Measurements from ENCODE around the gene IL7R. TPM values are rescaled to one million over a fixed set of nuclear protein-coding genes. Genes with fewer than 3 reads are reported as not detected.

Gene IL7R, protein sequence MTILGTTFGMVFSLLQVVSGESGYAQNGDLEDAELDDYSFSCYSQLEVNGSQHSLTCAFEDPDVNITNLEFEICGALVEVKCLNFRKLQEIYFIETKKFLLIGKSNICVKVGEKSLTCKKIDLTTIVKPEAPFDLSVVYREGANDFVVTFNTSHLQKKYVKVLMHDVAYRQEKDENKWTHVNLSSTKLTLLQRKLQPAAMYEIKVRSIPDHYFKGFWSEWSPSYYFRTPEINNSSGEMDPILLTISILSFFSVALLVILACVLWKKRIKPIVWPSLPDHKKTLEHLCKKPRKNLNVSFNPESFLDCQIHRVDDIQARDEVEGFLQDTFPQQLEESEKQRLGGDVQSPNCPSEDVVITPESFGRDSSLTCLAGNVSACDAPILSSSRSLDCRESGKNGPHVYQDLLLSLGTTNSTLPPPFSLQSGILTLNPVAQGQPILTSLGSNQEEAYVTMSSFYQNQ
- 42.5 and 45.6 TPM in 2 replicates for total RNA-seq (2014; rRNA removed; shearing (Covaris generic))

DNA sequence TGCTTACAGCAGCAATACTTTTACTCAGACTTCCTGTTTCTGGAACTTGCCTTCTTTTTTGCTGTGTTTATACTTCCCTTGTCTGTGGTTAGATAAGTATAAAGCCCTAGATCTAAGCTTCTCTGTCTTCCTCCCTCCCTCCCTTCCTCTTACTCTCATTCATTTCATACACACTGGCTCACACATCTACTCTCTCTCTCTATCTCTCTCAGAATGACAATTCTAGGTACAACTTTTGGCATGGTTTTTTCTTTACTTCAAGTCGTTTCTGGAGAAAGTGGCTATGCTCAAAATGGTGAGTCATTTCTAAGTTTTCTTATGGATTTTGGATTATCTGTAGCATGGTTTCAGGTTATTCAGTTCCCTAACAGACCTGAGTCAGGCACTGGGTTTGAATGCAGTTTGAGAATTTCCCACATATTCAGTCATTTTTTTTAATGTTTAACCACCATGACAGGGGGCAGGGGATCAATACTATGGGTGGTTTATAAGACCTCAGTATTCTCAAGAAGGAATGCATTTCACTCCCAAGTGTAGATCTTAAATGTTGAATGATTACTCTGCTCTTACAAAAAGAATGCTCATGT is at the start of gene IL7R:
Gene IL7R, plus strand, starts transcription at position 127 of the 587 bp plus-strand sequence. Its CDS starts 87 bp downstream, at position 214.
- DNase-seq (ENCODE audit: low read depth): peak; percentile 63

DNA sequence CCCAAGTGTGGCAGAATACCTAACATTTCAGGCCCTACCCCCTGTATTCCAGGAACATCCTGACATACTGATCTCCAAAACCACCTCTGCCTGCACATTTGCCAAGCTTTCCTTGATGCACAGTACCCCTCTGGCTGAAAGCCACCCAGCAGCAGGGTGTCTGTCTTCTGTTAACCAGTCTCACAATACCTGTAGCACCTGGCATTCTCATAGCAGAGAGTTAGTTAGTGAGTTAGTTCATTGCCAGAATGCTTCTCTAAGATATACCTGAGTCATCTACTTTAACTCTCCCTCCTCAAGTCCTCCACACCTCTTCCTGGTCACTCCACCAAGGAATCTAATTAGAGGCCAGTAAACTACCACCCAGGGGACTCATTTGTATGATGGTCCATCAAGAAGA is 46.1 kb upstream of the IL7R start:
- no peak for DNase-seq (ENCODE audit: low read depth)

DNA sequence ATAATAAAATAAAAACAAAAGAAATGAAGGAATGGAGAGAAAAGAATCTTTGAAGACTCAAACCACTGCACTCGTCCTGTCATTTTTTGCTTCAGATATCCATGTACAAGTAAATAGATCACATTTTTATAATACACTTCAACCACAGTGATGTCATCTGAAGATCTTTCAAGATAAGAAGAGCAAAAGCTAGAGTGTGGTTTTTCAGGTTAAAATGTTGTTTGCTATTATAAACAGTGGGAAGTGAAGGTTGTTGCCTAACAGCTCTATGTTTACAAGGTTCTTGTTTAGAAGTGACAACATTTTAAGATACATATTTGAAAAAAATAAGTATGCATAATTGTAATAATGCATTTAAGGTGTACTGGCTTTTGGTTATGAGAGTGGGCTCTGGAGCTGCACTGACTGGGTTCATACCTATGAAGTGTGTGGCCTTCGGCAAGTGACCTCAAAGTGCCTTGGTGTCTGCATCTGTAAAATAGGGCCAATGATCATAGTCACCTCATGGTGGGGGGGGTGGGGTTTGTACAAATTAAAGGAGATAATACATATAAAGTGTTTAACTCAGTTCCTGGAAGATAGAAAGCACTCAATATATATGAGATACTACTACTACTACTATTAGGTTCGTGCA is 45.5 kb upstream of the IL7R start:
- no peak for DNase-seq (ENCODE audit: low read depth)

DNA sequence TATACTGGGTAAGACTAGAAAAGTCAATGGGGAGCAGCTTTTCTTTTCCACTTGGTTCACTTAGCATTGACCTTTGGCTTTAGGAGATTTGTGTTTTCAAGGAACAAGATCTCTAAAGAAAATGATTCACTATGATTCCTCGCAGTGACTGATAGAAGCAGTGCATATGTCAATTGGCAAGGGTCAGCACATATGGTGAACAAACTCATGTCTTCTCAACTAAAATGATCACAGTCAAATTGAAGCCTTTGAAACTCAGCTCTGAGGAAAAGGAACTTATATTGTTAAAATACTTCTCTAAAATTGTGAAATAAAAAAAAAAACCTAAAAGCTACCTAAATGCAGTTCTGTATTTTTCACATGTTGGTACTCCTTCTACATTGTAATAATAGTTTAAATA is 43.2 kb upstream of the IL7R start:
- DNase-seq (ENCODE audit: low read depth): no peak

DNA sequence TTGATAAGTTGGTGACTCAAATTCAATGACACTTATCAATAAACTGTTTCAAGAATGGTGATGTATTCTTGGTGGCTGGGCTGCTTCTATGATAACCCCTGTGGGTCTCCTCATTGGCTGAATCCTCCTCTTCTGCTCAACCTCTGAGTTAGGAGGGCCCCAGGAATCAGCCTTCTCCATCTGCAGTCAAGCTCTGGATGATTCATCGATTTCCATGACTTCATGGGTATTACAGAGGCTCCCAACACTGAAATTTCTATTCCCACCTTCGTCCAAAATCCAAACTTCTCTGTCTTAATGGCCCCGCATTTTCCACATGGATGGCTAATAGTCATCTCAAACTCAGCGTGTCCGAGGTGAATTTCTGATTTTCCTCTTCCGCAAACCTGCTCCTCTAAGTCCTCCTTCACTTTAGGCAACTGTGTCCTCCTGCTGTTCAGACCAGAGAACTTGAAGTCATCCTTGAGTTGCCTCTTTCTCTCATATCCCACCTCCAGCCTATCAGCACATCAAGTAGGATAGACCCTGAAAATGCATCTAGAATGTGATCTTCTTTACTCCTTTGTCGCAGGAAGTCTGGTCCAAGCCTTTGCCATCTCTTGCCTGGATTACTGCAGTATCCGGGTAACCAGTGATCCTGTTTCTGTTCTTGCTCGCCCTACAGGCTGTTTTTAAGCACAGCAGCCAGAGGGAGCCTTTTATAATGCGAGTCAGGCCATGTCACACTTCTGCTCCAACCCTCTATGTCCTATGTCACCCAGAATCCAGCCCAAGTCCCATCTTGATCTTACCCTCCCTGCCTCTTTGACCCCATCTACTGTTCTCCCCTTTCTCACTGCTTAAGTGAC is 41.4 kb upstream of the IL7R start:
- DNase-seq (ENCODE audit: low read depth): no peak

DNA sequence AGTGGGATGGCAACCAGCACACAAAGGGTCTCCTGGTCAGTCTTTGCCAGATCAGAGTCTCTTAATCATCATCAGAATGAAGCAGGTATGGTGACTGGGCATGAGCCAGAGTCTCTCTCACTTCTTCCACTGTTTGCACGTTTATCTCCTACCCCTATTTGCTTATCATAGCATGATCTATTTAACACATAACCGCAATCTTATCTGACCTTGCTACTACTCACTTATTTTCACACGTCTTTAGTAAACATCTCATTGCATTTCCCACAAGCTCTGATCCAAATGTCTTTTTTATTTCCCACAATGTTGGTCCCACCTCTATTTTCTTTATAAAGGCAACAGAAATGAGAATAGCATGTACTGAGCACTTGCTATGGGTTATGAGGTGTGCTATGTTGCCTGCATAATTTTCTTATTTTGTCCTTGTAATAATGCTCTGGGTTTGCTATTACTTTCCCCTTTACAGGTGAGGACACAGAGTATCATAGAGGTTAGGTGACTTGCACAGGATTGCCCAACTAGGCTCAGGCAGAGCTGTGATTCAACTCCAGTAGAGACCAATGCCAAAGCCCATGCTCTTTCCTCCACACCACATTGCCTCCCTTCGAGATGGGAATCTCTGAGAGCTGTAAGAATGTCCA is 39.7 kb upstream of the IL7R start:
- DNase-seq (ENCODE audit: low read depth): no peak

DNA sequence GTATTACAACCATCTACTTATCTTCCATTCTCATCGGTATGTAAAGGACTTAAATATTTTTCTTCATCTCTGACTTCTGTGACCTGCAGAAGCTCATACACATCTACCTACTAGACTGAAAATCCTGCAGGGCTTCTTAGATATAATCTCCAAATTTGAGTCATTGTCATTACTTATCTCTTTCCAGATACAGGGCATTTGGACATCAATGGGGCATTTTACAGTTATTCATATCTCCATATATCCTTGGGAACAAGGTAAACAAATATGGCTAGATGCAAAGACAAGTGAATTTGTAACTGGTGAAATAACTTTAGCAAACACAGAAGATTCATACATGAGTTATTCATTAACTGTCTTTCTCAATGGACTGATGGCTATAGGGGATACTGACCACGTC is 37.7 kb upstream of the IL7R start:
- no peak for DNase-seq (ENCODE audit: low read depth)

DNA sequence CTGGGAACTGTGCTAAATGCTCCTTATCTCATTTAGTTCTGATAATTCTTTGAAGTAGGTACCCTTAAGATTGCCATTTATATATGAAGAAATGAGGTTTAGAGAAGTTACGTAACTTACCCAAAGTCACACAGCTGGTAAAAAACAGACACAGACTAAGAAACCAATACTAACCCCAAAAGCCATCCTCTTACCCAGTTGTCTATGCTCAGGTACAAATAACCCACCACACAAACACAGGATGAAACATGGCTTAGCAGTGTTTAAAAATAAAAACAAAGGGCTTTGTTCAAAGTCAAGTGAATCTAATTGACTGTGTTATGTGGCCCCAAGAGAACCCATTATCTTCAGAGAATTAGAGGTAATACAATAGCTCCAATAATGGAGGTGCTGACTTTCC is 37.0 kb upstream of the IL7R start:
- no peak for DNase-seq (ENCODE audit: low read depth)

DNA sequence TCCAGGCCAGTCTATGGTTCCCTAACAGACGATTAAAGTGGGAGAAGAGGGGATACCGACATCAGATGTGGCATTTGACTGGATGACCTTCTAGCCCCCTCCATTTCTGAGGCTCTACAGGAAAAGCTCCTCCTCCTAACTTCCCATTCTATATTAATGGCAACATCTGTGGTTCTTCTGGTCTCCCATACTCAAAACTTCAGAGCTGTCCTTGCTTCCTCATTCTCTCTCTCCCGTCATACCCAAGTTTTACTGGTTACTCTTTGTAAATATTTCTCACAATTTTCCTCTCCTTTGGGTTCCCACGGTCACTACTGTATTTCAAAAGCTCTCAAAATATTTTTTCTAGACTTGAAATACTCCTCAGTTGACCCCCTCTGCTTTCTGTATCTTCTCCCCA is 36.0 kb upstream of the IL7R start:
- DNase-seq (ENCODE audit: low read depth): no peak

DNA sequence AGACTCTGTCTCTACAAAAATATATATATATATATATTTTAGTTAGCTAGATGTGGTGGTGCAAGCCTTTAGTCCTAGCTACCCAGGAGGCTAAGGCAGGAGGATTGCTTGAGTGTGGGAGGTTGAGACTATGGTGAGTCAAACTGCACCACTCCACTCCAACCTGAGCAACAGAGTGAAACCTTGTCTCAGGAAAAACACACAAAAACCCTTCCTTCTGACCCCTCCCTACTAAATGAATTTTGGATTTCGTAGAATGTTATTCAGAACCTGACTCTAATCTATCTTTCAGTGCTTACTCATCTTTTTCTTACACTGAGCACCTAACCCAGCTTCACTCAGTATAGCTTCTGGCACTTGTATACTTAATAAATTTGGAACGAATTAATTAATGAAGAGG is 35.2 kb upstream of the IL7R start:
- no peak for DNase-seq (ENCODE audit: low read depth)

DNA sequence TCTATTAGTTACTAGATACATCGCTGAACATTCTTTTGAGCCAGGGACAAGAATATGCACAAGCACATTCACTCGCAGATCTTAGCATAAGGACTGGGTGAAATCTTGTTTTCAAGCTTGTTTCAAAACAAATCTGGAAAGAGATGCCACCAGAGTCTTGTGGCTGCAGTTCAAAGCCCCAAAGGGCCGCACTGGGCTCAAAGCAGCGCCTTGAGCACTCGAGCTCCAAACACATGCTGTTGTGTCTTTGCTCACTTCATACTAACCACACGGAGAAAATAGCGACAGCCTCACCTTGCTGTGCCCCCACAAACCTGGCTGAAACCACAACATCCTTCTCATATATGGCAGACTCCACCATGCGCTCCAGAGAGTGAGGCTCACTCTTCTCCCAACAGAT is 34.2 kb upstream of the IL7R start:
- no peak for DNase-seq (ENCODE audit: low read depth)

DNA sequence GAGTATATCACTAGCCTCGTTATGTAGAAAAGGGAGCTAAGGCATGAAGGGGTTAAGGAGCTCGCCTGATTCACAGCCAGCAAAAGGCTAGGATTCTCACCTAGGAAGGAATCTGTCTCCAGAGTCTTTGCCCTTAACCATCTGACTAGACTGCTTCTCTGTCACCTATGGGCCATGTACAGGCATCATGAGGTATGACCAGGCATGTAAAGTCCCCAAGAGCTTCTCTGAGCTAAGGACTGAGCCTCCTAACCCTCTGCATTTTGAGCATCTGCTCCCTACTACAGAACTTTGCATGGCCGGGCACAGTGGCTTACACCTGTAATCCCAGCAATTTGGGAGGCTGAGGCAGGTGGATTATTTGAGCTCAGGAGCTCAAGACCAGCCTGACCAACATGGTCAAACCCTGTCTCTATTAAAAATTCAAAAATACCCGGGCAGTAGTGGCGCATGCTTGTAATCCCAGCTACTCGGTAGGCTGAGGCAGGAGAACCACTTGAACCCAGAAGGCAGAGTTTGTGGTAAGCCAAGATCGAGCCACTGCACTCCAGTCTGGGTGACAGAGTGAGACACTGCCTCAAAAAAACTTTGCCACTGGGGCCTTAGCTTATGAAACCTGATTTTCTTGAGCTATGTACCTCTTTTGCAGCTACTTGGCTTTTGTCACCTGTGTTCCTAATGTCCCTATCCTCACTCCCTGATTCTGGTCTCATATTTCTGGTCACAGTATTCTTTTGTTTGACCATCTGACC is 33.2 kb upstream of the IL7R start:
- no peak for DNase-seq (ENCODE audit: low read depth)

DNA sequence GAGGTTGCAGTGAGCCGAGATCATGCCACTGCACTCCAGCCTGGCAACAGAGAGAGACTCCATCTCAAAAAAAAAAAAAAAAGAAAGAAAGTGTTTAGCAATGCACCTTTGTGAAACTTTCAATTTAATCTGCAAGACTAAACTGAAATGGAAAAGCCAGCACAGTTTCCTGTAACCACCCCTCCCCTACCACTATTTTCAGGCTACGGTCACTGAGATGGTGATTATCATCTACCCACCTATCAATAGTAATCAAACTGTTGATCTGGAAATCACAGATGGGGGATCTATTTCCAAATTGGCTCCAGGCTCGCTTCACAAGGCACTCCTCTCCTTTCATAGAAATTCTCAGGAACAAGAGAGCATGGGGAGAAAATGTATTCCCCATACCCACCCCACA is 30.6 kb upstream of the IL7R start:
- no peak for DNase-seq (ENCODE audit: low read depth)

DNA sequence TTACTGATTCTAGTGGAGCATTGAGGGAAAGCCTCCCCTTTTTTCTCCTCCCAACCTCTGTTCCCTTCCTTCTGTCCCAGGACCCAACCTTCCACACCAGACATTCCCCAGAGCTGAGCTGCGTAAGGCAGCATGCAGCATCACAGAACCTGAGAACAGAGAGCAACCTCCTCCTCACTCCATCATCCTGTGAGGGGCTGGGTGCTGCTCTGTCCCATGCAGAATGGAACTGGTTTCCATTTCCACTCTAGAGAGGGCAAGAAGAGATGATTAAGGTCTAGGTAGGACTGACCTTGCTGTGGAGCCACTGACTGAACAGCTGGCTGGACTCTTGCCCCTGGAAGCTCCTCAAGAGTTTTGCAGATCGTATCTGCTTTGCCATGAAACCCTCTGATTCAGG is 30.1 kb upstream of the IL7R start:
- DNase-seq (ENCODE audit: low read depth): no peak

DNA sequence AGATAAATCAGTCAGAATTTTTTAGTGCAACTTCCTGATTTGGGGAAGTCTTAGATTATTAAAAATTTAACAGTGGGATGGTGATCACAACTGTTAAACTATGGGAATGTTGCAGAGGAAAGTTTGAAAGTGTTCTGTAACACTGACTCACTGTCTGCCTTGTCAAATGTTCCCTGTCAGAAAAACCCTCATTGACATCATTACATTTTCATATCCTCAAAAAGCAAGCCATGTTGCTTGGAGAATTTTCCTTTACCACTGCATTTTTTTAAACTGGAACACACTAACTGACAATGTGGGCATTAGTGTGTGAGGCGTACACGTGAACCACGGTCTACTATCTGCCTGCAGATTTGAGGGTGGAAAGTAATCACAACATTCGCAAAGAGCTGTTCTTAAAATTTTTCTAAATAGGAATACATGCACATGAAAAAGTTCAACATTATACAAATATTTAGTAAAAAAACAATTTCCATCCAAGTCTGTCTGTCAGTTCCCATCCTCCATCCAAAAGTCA is 28.6 kb upstream of the IL7R start:
- no peak for DNase-seq (ENCODE audit: low read depth)

DNA sequence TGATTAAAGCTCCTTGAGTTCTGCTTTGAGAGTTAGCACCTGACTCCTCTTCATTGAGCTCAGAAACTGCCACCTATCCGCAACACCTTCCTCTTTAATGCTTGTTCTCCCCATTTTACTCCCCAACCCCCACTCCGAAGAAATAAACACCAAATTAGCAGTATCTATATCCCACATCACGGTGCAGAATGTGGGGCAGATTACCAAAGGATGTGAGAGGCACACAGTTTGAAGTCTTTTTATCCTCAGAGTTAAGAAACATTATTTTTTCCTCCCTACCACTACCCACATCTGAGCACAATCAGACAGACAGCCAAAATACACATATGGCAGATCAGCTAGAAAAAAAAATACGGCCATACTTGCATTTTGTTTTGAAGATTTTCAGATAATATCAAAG is 26.1 kb upstream of the IL7R start:
- DNase-seq (ENCODE audit: low read depth): no peak

DNA sequence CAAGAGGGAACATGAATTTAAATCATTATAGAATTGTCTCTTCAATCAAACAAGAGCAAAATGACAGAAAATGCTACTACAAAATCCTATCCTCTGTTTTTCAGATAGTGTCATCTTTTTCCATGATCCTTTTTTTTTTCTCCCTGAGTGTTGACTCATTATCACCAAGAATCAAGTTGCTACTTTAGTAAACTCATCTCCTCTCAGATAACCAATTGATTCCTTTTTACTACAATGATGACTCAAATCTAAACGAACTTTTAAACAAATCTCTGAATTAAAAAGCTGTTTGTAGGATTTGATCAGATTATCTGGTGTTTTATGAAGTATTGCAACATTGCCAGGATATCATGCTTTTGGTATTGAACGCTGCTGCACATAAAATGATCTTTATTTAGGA is 23.9 kb upstream of the IL7R start:
- no peak for DNase-seq (ENCODE audit: low read depth)

DNA sequence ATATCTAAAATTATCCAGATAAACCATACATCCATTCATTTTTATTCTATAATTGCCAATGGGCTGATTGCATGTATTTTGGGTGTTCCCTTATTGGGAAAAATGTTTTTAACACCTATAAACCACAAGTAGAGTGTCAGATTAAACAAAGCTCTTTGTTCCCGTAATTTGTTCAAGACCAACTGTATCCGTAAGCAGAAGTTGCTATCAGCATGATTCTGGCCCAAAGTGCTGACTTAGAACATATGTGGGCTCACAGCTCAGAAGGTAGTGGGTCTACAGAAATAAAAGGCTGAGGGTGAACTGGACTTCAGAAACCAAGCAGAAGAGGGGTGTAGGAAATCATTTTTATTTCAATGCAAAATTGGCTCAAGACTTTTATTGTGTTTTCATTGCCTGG is 23.5 kb upstream of the IL7R start:
- DNase-seq (ENCODE audit: low read depth): no peak

DNA sequence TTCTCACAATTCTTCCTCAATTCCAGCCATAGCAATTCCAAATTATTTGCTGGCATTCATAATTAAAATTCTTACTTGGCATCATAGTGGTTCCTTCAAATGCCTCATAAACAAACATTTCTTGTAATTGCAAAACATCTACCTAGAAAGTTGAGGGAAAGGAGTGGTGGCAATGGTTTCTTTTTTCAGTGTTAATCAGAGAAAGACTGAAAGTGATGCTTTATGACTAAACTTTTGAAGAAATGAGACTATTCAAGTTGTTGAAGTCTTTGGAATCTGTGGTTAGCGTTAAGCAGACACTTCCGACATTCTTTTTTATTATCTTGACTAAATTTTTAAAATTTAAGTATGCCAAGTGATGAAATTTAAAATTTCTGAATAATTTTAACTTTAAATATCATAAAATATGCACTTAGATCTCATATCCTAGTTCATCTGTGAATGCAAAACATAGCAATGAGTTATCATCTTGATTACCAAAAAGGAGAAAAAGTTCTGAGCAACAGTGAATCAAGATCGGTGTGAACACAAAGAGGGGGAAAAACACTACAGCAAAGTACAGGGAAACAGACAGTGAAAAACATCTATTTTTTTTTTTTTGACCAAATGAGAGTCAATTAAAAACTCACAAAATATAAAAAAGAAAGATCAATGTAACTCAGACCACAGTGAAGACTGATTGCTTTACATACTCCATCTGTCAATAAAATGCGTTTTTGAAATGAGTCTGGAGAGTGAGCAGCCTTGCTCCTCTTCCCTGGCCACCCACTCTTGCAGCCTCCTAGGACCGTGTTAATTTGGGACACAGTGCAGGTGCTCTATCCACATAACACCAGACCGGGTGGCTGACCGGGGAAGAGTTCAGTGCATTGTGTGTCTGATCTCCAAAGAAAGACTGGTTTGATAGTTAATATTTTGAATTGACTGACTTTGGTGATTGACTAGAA is 20.6 kb upstream of the IL7R start:
- DNase-seq (ENCODE audit: low read depth): no peak

All from Daoy (cell line).